Measurements from ENCODE around the gene RHOH.

DNA sequence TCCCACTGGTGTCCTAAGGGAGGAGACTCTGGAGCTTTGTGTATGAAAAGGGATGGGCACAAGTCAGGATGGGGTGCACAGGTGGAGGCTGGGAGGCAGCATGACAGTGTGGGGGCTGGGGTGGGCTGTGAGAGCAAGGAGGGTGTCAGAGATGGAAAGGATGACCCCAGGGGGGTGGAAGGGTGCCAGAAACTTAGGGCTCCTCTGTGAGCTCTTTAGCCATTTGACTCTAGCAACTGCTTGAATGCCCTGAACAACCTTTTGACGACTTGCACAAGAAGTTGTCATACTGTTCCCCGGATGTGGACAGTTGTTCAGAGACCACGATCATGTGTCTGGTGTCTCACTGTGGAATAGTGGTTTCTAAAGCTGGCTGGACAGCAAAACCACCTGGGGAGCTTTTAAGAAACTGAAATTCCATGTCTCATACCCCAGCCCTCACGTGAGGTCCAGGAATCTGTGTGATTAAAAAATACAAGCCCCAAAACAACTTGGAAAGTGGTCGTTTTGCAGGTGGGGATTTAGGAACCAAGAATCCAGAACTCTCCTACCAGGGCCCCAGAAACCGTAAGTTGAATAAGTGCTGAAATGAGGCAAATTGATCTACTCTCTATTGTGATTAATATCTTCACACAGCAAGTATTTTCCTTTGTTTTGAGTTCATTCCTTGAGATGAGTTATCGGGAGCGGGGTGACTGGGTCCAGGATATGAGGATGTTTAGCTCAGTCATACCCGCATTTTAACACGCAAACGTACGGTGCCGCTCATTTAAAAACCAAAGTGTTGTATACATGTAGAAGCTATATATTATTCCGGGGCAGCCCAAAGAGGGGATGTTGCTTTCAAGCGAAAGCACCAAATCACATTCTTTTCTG is 3.4 kb downstream of the RHOH start:
- TF ChIP-seq EP300 (IDR thresholded peaks at IDR 0.05; ENCODE audit: borderline replicate concordance in 1 of 2, control insufficient read depth in 1 of 2, low read depth in 2 of 2, low read length in 2 of 2), result peak; percentile 79 to 93
- TF ChIP-seq, protein P1, sequence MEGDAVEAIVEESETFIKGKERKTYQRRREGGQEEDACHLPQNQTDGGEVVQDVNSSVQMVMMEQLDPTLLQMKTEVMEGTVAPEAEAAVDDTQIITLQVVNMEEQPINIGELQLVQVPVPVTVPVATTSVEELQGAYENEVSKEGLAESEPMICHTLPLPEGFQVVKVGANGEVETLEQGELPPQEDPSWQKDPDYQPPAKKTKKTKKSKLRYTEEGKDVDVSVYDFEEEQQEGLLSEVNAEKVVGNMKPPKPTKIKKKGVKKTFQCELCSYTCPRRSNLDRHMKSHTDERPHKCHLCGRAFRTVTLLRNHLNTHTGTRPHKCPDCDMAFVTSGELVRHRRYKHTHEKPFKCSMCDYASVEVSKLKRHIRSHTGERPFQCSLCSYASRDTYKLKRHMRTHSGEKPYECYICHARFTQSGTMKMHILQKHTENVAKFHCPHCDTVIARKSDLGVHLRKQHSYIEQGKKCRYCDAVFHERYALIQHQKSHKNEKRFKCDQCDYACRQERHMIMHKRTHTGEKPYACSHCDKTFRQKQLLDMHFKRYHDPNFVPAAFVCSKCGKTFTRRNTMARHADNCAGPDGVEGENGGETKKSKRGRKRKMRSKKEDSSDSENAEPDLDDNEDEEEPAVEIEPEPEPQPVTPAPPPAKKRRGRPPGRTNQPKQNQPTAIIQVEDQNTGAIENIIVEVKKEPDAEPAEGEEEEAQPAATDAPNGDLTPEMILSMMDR (IDR thresholded peaks at IDR 0.05 in 2 of 3, conservative IDR thresholded peaks at IDR 0.05 in 1 of 3; ENCODE audit: control insufficient read depth in 2 of 3, extremely low read depth in 1 of 3, insufficient read depth in 1 of 3, low read depth in 3 of 3, low read length in 3 of 3), result no peak
- TF ChIP-seq CBFB (IDR thresholded peaks at IDR 0.05; ENCODE audit: low read depth), result peak; percentile 87; the same call in 1 of the 2 replicates
- peak; percentile 52; the same call in 1 of the 2 replicates for TF ChIP-seq ESRRA (IDR thresholded peaks at IDR 0.05; ENCODE audit: low read length)
- TF ChIP-seq SIN3A (IDR thresholded peaks at IDR 0.05; ENCODE audit: low read depth, low read length), result peak; percentile 66; the same call in 1 of the 2 replicates
- TF ChIP-seq SMC3 (IDR thresholded peaks at IDR 0.05; ENCODE audit: borderline replicate concordance, low read length), result peak; percentile 10; the same call in 1 of the 2 replicates
- peak; percentile 35 for TF ChIP-seq TCF12 (IDR thresholded peaks at IDR 0.05; ENCODE audit: low read depth, low read length)
- no peak for TF ChIP-seq ZNF217 (IDR thresholded peaks at IDR 0.05)
- TF ChIP-seq, protein P2, sequence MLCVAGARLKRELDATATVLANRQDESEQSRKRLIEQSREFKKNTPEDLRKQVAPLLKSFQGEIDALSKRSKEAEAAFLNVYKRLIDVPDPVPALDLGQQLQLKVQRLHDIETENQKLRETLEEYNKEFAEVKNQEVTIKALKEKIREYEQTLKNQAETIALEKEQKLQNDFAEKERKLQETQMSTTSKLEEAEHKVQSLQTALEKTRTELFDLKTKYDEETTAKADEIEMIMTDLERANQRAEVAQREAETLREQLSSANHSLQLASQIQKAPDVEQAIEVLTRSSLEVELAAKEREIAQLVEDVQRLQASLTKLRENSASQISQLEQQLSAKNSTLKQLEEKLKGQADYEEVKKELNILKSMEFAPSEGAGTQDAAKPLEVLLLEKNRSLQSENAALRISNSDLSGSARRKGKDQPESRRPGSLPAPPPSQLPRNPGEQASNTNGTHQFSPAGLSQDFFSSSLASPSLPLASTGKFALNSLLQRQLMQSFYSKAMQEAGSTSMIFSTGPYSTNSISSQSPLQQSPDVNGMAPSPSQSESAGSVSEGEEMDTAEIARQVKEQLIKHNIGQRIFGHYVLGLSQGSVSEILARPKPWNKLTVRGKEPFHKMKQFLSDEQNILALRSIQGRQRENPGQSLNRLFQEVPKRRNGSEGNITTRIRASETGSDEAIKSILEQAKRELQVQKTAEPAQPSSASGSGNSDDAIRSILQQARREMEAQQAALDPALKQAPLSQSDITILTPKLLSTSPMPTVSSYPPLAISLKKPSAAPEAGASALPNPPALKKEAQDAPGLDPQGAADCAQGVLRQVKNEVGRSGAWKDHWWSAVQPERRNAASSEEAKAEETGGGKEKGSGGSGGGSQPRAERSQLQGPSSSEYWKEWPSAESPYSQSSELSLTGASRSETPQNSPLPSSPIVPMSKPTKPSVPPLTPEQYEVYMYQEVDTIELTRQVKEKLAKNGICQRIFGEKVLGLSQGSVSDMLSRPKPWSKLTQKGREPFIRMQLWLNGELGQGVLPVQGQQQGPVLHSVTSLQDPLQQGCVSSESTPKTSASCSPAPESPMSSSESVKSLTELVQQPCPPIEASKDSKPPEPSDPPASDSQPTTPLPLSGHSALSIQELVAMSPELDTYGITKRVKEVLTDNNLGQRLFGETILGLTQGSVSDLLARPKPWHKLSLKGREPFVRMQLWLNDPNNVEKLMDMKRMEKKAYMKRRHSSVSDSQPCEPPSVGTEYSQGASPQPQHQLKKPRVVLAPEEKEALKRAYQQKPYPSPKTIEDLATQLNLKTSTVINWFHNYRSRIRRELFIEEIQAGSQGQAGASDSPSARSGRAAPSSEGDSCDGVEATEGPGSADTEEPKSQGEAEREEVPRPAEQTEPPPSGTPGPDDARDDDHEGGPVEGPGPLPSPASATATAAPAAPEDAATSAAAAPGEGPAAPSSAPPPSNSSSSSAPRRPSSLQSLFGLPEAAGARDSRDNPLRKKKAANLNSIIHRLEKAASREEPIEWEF (IDR thresholded peaks at IDR 0.05; ENCODE audit: insufficient replicate concordance, low read depth, low read length), result peak; percentile 50

Data from GM12878 (cell line).